ENCODE results near the gene PALMD.

PALMD gene

DNA sequence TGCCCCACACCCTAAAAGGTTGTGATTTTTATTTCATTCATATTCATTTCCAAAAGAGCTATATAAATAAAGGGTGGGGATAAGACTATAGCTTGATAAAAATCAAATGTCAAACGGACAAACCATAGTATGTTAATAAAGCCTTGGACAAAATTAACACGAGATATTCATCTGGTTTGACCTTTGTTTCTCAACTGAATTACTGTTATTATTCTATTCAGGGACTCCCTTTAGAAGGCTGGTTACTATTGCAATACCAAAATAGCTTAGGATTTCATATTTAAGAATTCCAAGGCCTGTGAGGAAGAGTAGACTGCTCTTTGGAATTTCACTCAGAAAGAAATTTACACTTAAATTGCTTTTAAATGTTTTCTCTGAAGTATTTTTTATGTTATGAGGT lies 10.2 kb upstream of the PALMD start:
- DNase-seq: no peak

DNA sequence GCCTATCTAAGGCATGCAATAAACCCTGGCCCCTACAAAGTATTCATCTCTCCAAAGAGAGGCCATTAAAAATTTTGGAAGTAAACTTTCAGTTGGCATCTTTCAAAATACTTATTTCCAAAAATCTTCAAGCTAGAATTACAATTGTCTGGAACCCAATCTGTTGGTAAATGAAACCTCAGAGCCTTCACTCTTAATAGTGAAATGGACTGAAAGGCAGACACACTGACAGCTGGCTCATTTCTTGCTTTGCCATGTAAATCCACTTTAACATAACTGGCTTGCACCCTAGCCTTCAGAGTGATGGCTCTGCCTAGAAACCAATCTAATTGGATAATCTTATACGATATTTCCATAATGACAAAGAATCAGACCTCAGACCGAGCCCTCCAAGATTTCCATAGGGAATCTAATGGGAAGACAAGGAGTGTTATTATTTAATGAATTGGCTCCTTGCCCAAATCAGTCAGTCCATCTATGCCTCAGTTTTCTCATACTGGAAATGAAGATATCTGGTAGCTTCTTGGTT lies 9.2 kb upstream of the PALMD start:
- no peak for DNase-seq

DNA sequence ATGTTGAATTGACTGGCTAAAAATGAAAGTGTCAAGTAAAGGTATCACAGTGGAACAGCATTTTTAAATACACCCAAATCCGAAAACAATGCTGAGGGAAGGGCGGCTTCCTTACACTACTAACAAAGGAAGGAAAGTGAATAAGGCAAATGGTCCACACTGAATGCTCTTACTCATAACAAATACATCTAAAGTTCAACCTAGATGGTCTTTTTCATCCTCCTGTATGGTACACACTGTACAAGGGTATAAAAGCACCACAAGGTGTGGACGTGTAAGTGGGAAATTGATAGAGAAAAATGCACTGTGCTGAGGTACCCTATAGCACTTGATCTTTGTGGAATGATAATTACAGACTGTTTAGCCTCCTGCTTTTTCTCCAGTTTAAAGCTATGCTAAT lies 7.1 kb upstream of the PALMD start:
- DNase-seq: no peak

DNA sequence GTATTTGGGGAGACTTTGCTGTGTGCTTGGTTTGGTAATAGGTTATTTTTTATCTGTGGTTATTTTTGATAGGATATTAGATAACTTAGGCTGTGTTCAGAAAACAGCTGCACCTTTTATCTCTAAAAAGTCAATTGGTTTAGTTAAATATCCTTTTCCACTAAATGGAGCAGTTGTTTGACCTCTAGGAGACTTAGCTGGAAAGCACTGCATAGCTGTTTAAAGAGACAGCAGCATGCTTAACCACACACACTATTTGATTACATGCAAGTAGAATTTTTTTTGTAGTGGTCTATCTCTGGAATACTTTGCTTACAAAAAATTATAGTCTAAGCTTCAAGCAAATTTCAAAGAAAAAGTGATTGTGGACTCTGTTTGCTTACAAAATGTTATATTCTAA lies 6.5 kb upstream of the PALMD start:
- no peak for DNase-seq

DNA sequence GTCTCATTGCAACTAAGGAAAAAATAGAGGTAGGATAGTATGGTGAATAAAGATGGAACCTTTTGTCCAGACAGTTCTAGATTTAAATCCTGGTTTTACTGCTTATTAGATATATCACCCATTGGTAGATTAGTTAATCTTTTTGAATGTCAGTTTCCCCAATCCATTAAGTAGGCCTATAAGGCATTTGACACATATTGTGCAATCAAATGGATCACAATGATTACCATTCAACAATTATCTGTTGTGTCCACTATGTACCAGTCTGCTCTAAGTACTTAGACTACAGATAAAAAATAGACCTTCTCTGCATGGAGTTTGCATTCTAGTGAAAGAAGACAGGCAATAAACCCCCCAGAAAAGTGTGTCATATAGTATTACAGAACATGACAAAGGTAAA lies 6.0 kb upstream of the PALMD start:
- no peak for DNase-seq

DNA sequence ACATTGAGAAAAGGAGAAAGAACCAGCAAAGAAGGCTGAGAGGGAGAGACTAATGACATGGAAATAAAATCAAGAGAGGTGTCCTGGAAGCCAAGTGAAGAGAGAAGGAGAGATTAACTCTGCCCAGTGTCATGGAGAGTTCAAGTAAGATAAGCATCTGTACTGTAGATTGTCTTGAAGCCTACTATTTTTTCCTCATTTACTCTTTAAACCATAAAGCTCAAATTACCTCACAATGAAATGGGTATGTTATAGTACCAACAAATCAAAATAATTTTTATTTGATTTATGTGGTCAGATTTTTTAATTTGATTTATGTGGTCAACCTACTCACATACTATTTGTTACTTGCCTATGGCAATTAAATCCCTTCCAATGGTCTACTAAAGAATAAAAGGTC lies 5.2 kb upstream of the PALMD start:
- DNase-seq: no peak

DNA sequence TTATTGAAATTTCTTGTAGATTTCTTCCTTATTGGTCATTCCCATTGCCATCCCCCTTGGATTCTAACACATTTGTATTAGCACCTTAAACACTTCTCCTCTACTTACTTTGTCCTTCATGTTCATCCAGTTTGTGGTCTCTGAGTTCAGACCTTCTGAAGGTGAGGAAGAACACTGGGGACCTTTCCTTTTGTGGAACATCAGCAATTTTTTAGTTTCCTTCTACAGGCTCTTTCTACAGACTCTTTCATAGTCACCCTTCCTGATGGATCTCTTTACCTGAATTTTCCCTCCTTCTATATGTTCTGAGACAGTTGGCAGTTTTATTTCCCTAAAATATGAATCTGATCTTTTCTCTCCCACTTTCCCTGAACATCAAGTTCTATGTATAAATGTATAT lies 4.4 kb upstream of the PALMD start:
- no peak for DNase-seq

DNA sequence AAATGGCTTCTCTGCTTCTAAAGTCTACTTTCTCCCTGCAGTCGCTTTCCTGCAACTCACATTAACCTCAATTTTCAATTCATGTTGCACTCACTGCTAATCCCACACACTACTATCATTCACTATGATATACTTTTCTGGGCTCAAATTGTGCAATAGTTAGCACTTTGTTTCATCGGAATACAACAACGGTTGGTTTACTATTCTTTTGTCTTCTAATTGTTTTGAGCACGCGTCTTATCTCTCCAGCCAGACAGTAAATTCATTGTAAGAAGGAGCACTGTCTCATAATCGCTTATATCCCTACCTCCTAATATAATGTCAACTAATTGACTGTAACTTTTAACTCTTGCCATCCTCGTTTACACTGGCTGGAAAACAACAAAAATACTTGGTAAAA lies 3.9 kb upstream of the PALMD start:
- no peak for DNase-seq

DNA sequence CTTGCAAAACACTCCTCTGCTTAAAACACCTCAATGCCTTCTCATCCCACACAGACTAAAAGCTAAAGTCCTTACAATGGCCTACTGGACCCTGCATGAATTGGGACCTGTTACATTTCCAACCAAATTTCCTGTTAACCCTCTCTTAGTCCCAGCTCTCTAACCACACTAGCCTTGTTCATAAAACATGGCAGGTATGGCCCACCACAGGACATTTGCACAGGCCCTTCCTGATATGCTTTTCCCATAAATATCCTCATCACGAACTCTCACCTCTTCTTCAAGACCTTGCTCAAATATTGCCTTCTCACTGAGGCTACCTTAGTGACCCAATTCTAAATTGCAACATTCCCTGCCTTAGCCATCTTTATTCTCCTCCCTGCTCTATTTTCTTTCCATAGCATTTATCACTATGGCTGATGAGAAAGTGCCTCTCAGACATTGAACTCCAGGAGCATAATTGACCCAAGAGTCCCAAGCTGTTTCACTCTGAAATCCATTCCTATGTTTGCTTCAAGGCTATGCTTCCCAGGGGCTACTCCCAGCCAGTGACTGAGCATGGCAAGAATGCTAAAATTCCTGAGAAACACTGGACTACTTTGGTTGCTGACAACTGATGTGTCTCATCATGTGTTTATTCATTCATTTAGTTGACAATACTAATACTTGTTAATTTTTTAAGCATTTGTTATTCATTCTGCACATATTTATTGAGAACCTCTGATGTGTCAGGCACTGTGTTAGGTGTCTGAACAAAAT lies 2.7 kb upstream of the PALMD start:
- DNase-seq: peak; percentile 47

DNA sequence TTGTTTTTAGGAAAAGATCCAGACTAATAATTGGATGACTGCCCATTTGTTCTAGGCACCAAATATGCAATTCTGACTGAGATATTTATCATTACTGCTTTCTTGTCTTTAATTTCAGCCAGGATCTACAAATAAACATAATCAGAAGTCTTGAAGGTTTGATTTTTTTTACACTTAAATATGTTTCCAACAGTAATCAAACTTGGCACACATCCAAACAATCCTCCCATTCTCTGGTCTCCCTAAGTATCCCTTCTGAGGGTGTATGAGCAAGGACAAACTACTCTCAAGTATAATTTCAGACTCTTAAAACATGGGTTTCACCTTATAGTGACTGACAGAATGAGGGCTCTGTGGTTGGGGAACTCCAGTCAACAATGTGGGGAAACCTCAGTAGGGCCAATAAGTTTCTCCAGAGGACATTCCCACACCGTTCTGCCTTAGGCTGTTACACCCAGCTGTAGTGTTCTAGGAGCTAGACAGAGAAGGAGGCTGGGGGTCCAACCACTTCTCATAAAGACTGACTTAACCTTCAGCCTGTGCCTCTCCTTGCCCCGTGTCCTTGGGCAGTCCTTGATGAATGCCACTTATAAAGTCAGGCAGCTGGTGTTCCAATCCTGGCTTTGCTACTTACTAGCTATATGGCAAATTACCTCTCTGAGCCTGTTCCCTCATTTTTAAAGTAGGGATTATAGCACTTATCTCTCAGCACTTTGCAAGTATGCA lies 1.5 kb upstream of the PALMD start:
- DNase-seq: no peak

DNA sequence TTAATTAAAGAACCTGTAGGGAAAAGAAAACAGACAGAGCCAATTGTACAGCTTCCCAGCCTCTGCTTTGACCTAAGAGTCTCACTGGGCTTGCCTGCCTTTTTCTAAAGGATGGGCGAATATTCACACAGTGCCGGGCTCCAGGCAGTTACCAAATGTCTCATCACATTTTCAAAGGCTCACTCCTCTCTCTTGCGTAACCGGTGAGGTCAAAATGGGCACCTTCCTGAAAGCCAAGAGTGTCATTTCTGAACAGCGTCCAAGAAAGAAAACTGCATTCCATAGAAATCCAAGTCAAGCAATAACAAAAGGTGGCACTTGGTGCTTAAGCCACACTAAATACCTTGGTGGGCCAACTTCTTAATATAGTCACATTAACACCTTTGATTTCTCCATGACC lies 710 bp upstream of the PALMD start:
- peak; percentile 42 for DNase-seq

DNA sequence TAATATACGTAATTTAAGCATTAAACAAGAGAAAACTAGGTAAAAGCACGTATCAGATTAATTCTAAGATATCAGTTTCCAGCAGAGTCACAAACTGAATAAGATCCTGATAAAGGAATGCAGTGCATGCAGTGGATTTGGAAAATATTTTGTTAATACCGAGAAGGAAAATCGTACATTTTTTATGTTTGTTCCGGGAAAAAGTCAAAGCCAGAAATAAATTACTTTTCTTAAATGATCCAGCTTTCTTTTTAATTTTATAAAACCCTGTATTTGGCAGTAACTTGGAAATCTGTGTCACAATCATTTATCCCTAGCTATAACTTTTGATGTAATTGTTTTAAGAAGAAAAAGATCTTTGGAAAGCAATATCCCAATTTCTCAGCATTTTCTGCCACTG lies 955 bp downstream of the PALMD start:
- DNase-seq: no peak

DNA sequence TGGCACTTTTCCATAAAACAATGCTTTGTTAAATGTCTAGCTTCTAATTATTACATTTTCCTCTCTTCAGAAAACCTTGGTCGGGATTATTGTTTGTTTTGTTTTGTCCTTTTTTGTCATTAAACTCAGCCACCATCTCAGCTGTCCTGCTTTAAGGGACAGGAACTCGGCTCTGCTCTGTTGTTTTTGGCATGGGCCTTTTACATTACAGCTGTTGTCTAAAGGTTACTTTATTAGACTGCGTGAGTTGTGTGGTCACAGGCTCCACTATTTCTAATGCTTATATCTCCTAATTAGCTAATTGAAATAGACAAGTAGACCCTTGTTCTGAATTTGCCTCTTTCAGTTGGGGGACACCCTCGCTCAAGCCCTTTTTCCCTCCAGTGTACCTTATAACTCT lies 1.6 kb downstream of the PALMD start:
- DNase-seq: no peak

DNA sequence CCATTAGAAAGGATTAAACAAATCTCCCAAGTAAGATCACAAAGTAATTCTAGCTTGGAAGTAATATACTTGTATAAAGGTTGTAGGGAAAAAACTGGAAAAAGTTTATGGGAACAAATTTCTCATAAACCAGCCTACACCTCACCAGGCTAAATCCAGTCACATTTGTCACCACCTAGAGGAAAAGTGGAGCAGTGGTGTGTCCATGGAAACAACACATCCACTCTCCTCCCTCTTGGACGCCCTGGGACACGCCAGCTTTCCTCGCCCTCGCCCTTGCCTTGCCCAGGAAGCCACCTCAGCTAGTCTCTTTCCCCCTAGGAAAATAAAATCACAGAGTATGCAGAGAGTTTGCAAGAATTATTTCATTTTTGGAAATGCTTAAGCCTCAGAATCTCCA lies 2.2 kb downstream of the PALMD start:
- DNase-seq: no peak

DNA sequence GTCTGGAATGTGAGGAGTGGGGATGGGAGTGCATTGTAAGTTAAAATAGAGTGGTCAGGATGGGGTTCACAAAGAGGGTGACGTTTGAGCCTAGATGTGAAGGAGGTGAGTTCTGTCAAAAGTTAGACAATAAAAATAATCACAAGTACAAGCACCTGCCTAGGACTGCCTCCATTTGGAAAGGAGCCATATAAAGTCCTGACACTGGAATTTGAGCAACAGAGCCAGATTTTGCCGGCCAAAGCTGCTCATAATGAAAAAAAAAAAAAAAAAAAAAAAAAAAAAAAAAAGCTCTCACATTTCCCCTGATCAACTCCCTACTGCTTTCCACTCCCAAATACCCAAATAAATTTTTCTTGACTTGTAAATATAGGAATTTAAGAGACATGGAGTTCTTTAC lies 4.1 kb downstream of the PALMD start:
- DNase-seq: no peak

DNA sequence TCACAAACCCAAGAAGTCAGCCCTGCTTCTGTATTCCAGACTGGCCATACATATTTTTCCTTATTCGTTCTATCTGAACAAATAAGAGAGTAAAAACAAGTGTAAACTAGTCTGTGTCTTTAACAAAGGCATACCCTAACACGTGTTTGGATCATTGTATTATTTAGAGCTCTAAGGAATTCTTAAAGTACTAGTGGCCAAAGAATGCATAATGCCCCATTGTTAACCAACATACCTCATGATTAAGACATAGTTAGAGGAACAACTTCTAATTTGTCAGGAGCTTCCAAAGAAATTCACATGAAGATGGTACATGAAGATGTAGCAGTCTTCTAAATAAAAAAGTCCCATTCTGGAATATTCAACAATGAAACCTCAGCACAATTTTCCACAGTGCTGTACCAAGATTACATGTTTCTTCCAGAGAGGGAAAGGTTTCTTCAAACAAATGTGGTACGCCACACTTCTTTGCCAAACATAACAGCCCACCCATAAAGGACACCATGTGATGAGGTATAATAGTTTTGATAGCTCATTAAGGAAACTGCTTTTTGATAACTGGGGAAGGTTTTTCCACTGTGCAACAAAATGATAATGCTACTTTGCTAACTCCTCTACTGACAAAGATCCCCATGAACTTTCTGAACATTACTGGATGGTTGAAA lies 5.0 kb downstream of the PALMD start:
- DNase-seq: no peak

DNA sequence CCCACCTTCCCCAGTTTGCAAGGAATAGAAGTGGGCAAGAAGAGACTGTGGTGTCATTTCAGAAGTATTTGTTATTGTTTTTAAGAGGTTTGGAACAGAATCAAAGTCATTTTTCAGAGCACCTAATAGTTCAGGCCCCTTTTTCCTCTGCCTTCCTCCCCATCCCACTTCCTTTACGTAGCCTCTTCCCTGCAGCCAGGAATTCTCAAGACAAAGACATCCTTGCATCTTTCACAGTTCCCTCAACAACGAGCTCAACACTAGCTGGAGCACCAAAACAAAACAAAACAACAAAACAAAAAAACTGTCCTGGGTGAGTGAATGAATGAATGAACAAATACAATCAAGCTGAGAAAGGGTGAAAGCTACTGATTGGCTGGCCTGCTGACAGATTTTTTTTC lies 7.0 kb downstream of the PALMD start:
- DNase-seq: no peak

DNA sequence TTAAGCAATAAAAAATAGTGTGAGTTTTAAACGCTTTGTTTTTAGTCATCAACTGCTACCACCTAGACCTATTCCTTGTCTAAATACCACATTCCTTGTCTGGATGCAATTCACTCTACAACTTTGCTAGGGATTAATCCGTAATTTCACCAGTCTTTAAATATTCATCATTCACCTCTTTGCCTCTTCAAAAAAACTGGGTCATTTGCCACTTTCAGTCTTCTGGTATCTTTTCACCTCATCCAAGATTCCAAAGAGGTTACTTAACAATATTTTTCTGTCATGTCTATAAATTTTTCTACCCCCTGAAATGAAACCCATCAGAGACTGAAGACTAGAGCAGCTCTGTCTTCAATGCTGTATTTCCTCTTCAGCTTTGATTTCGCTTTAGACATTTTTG lies 9.5 kb downstream of the PALMD start:
- peak; percentile 45 for DNase-seq

DNA sequence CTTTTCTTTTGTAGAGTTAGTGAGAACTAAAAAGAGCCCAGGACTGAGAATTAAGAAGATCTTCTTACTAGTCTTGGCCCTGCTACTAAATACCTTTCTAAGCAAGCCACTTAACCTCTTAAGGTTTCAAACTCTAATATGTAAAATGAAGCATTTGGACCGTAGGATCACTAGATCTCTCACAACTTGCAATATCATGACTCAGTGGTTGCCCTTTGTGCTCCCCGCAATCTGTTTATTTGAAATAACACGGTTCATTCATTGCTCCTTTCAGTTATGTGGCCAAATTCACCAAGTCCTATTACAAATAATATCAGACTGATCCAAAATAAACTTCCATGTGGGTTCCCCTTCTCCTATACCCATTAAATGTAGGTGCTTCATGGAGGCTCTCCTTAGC lies 10.8 kb downstream of the PALMD start:
- DNase-seq: no peak

DNA sequence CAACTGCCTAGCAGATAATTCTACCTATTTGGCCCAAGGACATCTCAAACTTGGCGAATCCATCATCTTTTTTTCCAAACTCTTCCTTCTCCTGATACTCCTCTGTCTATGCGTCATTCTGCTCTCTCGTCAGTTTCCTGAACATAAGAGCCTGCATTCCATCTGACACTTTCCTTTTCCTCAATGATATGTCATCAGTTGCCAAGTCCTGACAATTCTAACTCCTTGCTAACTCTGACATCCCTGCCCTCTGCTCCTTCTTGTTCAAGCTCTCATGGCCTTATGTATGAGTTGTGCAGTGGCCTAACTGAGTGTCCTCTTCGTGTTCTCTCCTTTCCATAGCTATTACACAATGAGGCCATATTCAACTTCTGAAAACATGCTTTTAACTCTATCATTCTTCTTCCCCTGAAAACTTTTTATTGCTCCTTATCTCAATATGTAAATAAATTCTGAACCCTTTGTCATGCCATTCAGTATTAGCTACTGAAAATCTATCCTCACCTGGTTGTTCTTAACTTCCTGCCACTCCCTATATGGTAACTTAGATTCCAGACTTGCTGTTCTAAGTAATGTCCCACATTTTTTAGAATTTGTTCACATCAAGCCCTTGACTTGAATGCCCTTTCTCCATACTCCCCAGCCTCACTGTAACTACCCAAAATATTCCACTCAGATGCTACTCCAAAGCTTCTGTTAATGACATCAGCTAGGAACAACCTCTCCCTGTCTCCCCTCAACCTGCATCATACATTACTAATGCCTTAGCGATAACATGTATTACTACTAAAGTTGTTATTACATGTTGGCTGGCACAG lies 11.5 kb downstream of the PALMD start:
- peak; percentile 40 for DNase-seq

DNA sequence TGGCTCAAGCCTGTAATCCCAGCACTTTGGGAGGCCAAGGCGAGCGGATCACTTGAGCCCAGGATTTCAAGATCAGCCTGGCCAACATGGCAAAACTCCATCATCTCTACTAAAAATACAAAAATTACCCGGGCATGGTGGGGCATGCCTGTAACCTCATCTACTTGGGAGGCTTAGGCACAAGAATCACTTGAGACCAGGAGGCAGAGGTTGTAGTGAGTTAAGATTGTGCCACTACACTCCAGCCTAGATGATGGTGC lies 12.0 kb downstream of the PALMD start:
- DNase-seq: no peak

DNA sequence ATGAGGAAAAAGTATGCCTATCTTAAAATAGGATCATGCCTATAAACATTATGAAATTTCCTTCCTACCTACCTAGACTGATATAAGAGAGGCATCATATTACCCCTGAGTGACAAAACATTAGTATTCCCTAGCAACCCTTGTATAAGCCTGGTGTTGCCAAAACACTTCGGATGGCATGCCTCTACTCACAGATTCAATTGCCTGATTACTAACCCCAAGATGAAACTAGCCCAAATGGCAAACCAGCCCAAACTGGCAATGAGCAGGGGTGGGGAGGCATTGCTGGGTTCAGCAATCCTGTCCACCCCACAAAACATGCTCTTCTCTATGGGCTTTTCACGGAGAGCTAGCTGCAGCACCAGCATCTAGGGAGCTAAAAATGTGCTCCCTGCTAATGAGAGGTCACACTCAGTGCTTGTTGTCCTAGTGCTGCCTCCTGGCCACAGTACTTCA lies 13.9 kb downstream of the PALMD start:
- DNase-seq: no peak

DNA sequence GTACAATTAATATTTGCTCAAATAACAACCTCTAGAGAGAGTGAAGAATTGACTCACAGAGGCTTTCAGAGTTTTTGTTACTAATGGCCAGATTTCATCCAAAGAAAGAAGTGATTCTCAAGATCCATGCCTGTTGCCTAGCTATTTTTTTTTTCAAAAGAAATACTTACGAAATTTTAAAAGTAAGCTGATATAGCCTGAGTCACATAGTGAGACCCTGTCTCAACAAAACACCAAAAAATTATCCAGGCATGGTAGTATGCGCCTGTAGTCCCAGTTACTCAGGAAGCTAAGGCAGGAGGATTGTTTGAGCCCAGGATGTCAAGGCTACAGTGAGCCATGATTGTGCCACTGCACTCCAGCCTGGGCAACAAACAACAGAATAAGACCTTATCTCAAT lies 14.6 kb downstream of the PALMD start:
- no peak for DNase-seq
